PC-9 (cell line): ENCODE measurements around the gene SRSF3. TPM values are rescaled to one million over a fixed set of nuclear protein-coding genes. Genes with fewer than 3 reads are reported as not detected.

ENCODE experiments used
- BruUV-seq: library from RNA; stranded (reverse); fragments of 400-500 nt; replicated peaks from 2 replicates; lab custom pipeline; 2021; lab: Mats Ljungman, UMichigan
- CTCF ChIA-PET: fragments of 300-600 bp; sonication (Branson Sonifier 250); formaldehyde crosslinking; loops from one replicate; lab custom pipeline; 2022; ENCODE audit warnings: antibody characterized with exemption; lab: Charles Lee
- POLR2A ChIA-PET: fragments of 300-600 bp; sonication (Branson Sonifier 250); formaldehyde crosslinking; loops from one replicate; lab custom pipeline; 2022; ENCODE audit warnings: antibody characterized with exemption; ENCODE audit not compliant: unreplicated experiment; lab: Charles Lee
- DNase-seq, 2 experiments: peaks; one replicate each; pipeline versions ENCODE4 v3.0.0 to v3.0.0-alpha.2; 2015 to 2022; ENCODE audit warnings: mixed read lengths in 1 of 2
- H2AFZ ChIP-seq: fragments of 200-600 bp; sonication (generic); 2 replicates; pipeline ENCODE4 v1.8.1; 2017; ENCODE audit warnings: antibody characterized with exemption
- H3F3A ChIP-seq: fragments of 200-600 bp; sonication (generic); 2 replicates; pipeline ENCODE4 v1.8.1; 2017; ENCODE audit warnings: antibody characterized with exemption, mild to moderate bottlenecking, low read depth; ENCODE audit not compliant: insufficient read depth
- H3K27ac ChIP-seq: fragments of 200-600 bp; sonication (generic); 2 replicates; pipeline ENCODE4 v1.6.1; 2016; ENCODE audit warnings: mixed run types
- H3K27me3 ChIP-seq: fragments of 200-600 bp; sonication (generic); 2 replicates; pipeline ENCODE4 v1.6.1; 2016; ENCODE audit warnings: low read depth, mixed run types; ENCODE audit not compliant: insufficient read depth
- H3K36me3 ChIP-seq: fragments of 200-600 bp; sonication (generic); 2 replicates; pipeline ENCODE4 v1.6.1; 2016; ENCODE audit warnings: low read depth, mixed run types
- H3K4me1 ChIP-seq: fragments of 200-600 bp; sonication (generic); replicated peaks from 2 replicates; pipeline ENCODE4 v1.6.1; 2016; ENCODE audit warnings: mixed run types; ENCODE audit not compliant: insufficient read depth
- H3K4me2 ChIP-seq: fragments of 200-600 bp; sonication (generic); 2 replicates; pipeline ENCODE4 v1.6.1; 2017; ENCODE audit warnings: mixed run types
- H3K4me3 ChIP-seq: fragments of 200-600 bp; sonication (generic); 2 replicates; pipeline ENCODE4 v1.6.1; 2016; ENCODE audit warnings: mixed run types
- H3K79me2 ChIP-seq: fragments of 200-600 bp; sonication (generic); 2 replicates; pipeline ENCODE4 v1.6.1; 2017; ENCODE audit warnings: low read depth, mixed run types
- H3K9me2 ChIP-seq: fragments of 200-600 bp; sonication (generic); 2 replicates; pipeline ENCODE4 v1.8.1; 2017; ENCODE audit warnings: mild to moderate bottlenecking; ENCODE audit not compliant: insufficient read depth
- H3K9me3 ChIP-seq: fragments of 200-600 bp; sonication (generic); 2 replicates; pipeline ENCODE4 v1.8.1; 2016; ENCODE audit warnings: low read depth; ENCODE audit not compliant: insufficient read depth
- H4K20me1 ChIP-seq: fragments of 200-600 bp; sonication (generic); 2 replicates; pipeline ENCODE4 v1.8.1; 2017; ENCODE audit not compliant: insufficient read depth
- EZH2 ChIP-seq: fragments of 200-600 bp; sonication (generic); IDR thresholded peaks from 2 replicates; pipeline ENCODE4 v1.8.0; 2017; ENCODE audit warnings: antibody characterized with exemption, low read depth
- intact Hi-C: fragments of 100-400 bp; cut with micrococcal nuclease; formaldehyde crosslinking; loops from one replicate; pipeline ENCODE4 v1.10.0; 2022; ENCODE audit not compliant: unreplicated experiment
- total RNA-seq: library from RNA; stranded (reverse); gene quantifications from 2 replicates; pipeline ENCODE4 v1.2.3, GENCODE V29; 2021
- TF ChIP-seq, protein P1 (sequence below): fragments of 200-600 bp; sonication (generic); conservative IDR thresholded peaks from 2 replicates; pipeline ENCODE4 v1.6.1; 2017; ENCODE audit warnings: mixed run types, antibody characterized with exemption, mild to moderate bottlenecking, moderate library complexity

The SRSF3 gene
- total RNA-seq, 1 experiment from 2014 or later: 278 TPM

GRCh38 chr6:36618366-36619355 is 24.5 kb downstream of the SRSF3 start:
- no peaks in the 10 kb centered on the region for H3K79me2 ChIP-seq
- no peak for DNase-seq
- intact Hi-C loops: loop anchor here (5.0 kb wide), 2 partner anchors 196 to 591 kb away; partner anchors contain the start of gene MAPK14
- H3K4me3 ChIP-seq: no peak overlapping the region
- no peak overlapping the region for H3K4me2 ChIP-seq
- ChIA-PET POLR2A (no interaction called here), CTCF (interaction anchor here (0.9 kb wide), 1 partner anchor 60 kb away, joined by 4 read pairs; the partner anchor contains the start of gene CDKN1A)
- H3F3A ChIP-seq: peaks cover 49% of the 10 kb centered on the region
- no peaks in the 10 kb centered on the region for H3K36me3 ChIP-seq
- H4K20me1 ChIP-seq: no peaks in the 10 kb centered on the region
- no peaks in the 10 kb centered on the region for H3K27me3 ChIP-seq
- no peak overlapping the region for H2AFZ ChIP-seq
- TF ChIP-seq, protein P1, sequence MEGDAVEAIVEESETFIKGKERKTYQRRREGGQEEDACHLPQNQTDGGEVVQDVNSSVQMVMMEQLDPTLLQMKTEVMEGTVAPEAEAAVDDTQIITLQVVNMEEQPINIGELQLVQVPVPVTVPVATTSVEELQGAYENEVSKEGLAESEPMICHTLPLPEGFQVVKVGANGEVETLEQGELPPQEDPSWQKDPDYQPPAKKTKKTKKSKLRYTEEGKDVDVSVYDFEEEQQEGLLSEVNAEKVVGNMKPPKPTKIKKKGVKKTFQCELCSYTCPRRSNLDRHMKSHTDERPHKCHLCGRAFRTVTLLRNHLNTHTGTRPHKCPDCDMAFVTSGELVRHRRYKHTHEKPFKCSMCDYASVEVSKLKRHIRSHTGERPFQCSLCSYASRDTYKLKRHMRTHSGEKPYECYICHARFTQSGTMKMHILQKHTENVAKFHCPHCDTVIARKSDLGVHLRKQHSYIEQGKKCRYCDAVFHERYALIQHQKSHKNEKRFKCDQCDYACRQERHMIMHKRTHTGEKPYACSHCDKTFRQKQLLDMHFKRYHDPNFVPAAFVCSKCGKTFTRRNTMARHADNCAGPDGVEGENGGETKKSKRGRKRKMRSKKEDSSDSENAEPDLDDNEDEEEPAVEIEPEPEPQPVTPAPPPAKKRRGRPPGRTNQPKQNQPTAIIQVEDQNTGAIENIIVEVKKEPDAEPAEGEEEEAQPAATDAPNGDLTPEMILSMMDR: no peak
- no peak for TF ChIP-seq EZH2
- BruUV-seq: no TSS peak
- no peak overlapping the region for H3K27ac ChIP-seq
- H3K4me1 ChIP-seq: peaks cover 24% of the 10 kb centered on the region
- no peaks in the 10 kb centered on the region for H3K9me2 ChIP-seq
- no peaks in the 10 kb centered on the region for H3K9me3 ChIP-seq

DNA sequence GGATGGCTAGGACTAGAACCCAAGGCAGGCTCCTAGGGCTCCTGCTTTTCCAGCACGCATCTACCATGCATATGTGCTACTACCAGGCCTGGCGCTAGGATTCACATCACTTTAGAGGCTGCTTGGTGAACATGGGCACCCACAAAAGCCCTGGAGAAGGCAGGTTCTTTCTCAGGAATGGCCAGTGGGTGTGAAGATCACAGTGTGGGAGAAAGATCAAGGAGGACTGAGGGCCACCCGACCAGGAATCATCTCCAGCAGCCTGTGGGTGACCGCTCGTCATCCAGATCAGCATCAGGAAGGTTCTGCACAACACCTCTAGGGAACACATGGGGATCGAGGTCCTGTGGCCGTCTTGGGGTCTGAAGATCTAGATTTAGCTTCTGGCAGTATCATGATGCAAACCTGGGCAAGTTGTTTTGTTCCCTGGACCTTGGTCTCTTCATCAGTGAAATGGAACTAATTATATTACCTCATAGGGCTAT is 27.3 kb downstream of the SRSF3 start:
- H3K9me3 ChIP-seq: no peaks in the 10 kb centered on the region
- no TSS peak for BruUV-seq
- H3K4me1 ChIP-seq: peaks cover 14% of the 10 kb centered on the region
- no peaks in the 10 kb centered on the region for H3K36me3 ChIP-seq
- no peaks in the 10 kb centered on the region for H3K79me2 ChIP-seq
- no peak overlapping the region for H3K4me2 ChIP-seq
- no peaks in the 10 kb centered on the region for H3K27me3 ChIP-seq
- no peak overlapping the region for H2AFZ ChIP-seq
- H3K27ac ChIP-seq: no peak overlapping the region
- H3K9me2 ChIP-seq: no peaks in the 10 kb centered on the region
- ChIA-PET CTCF (no interaction called here), POLR2A (no interaction called here)
- no peaks in the 10 kb centered on the region for H4K20me1 ChIP-seq
- H3F3A ChIP-seq: peaks cover 24% of the 10 kb centered on the region
- TF ChIP-seq, protein P1: no peak
- TF ChIP-seq EZH2: no peak
- intact Hi-C loops: no loop called here
- no peak for DNase-seq
- no peak overlapping the region for H3K4me3 ChIP-seq

GRCh38 chr6:36622901-36623546 is 28.9 kb downstream of the SRSF3 start:
- peaks cover under 1% of the 10 kb centered on the region; the same call in 1 of the 2 replicates for H3K4me1 ChIP-seq
- CTCF ChIA-PET: interaction anchor here (0.5 to 0.6 kb wide), 2 partner anchors 108 to 138 kb away, joined by 4 to 21 read pairs; no protein-coding TSS in a partner anchor
- BruUV-seq: no TSS peak
- H3K4me3 ChIP-seq: no peak overlapping the region
- no peak for TF ChIP-seq EZH2
- TF ChIP-seq, protein P1: no peak
- POLR2A ChIA-PET: no interaction called here
- DNase-seq: no peak
- 0 out of 2 replicates have a peak, but pooled peaks cover 7% of the 10 kb centered on the region for H3F3A ChIP-seq
- no peaks in the 10 kb centered on the region for H3K27me3 ChIP-seq
- no peak overlapping the region for H3K4me2 ChIP-seq
- H4K20me1 ChIP-seq: no peaks in the 10 kb centered on the region
- intact Hi-C loops: loop anchor here (1.0 kb wide), 1 partner anchor 101 kb away; no protein-coding TSS in a partner anchor
- H3K9me3 ChIP-seq: no peaks in the 10 kb centered on the region
- no peak overlapping the region for H3K27ac ChIP-seq
- no peaks in the 10 kb centered on the region for H3K9me2 ChIP-seq
- no peaks in the 10 kb centered on the region for H3K79me2 ChIP-seq
- H2AFZ ChIP-seq: no peak overlapping the region
- H3K36me3 ChIP-seq: no peaks in the 10 kb centered on the region
